Stomach (tissue), 9 donors: ENCODE data around the gene TMEM141. TPM values are rescaled to one million over a fixed set of nuclear protein-coding genes. Genes with fewer than 3 reads are reported as not detected.

Experiments used
- DNase-seq, 2 donors: peaks; one replicate each; pipeline versions ENCODE4 v3.0.0 to v3.0.0-alpha.2; 2013 to 2019
- H3K27ac ChIP-seq, 5 donors: fragments of 200-600 bp in 4 of 5; sonication (generic) in 4 of 5; one replicate each; pipeline ENCODE4 v1.5.1; 2013 to 2019; ENCODE audit warnings: mild to moderate bottlenecking in 1 of 5, moderate library complexity in 1 of 5
- H3K27me3 ChIP-seq, 3 donors: fragments of 200-600 bp; sonication (generic); one replicate each; pipeline ENCODE4 v1.5.1; 2017 to 2019; ENCODE audit warnings: mixed run types in 1 of 3
- H3K36me3 ChIP-seq, 4 donors: fragments of 200-600 bp; sonication (generic); 1 replicate in 3 of 4; 2 replicates in 1 of 4; pipeline ENCODE4 v1.5.1; 2016 to 2019
- H3K4me1 ChIP-seq, 4 donors: fragments of 200-600 bp; sonication (generic); one replicate each; pipeline ENCODE4 v1.5.1; 2016 to 2019
- H3K4me3 ChIP-seq, 4 donors: fragments of 200-600 bp; sonication (generic) in 3 of 4; one replicate each; pipeline ENCODE4 v1.5.1; 2016 to 2019; ENCODE audit warnings: mild to moderate bottlenecking in 1 of 4
- H3K9me3 ChIP-seq, 4 donors: fragments of 200-600 bp; sonication (generic); one replicate each; pipeline ENCODE4 v1.5.1; 2016 to 2019
- EP300 ChIP-seq: sonication (generic); formaldehyde crosslinking; IDR thresholded peaks from one replicate; pipeline ENCODE4 v1.6.1; 2017; ENCODE audit warnings: antibody characterized with exemption
- POLR2A ChIP-seq, 4 donors: fragments of 450-650 bp; IDR thresholded peaks; one replicate each; pipeline ENCODE4 v1.6.1; 2016; ENCODE audit warnings: antibody characterized with exemption in 4 of 4, control low read depth in 2 of 4, mild to moderate bottlenecking in 1 of 4, moderate library complexity in 1 of 4
- POLR2AphosphoS5 ChIP-seq, 3 donors: sonication (generic); formaldehyde crosslinking; IDR thresholded peaks; one replicate each; pipeline ENCODE4 v1.6.1; 2016; ENCODE audit warnings: antibody characterized with exemption in 3 of 3
- WGBS, 5 donors: extraction: QIAGEN DNeasy Blood & Tissue Kit in 3 of 5; methylation state at CpG; one replicate each; pipeline versions ENCODE4 v1.1.5 to v1.1.7; 2013 to 2018; 5-methylcytosine and 5-hydroxymethylcytosine counted together
- intact Hi-C: fragments of 100-400 bp; cut with DNase I; formaldehyde crosslinking; loops from one replicate; pipeline ENCODE4 v1.15.1; 2023; ENCODE audit warnings: low total_unique reads
- polyA plus RNA-seq, 3 donors: library from polyadenylated mRNA; stranded (reverse); fragments of 200-250 nt; gene quantifications; one replicate each; pipeline ENCODE4 v1.2.3, GENCODE V29; 2013
- total RNA-seq, 5 donors: library from RNA; depleted of rRNA; stranded (reverse); fragments of >200 nt; gene quantifications; one replicate each; pipeline versions ENCODE4 v1.1.0 to v1.2.3, GENCODE V29; 2014 to 2016
- TF ChIP-seq, protein P1 (sequence below), 7 experiments: fragments of 450-650 bp in 4 of 7; fragments of 200-600 bp in 3 of 7; sonication (generic) in 3 of 7; IDR thresholded peaks; one replicate each; pipeline ENCODE4 v1.5.1; 2016 to 2019; ENCODE audit warnings: antibody characterized with exemption in 7 of 7, control low read depth in 2 of 7, mild to moderate bottlenecking in 1 of 7
- donor health status: healthy with polysubstance abuse.
- donor health status: Bipolar disorder and iron deficiency.
- donor health status: healthy.

TMEM141 gene
- total and polyA plus RNA-seq, 8 donors: 11.1 to 219 (median 103) TPM

DNA sequence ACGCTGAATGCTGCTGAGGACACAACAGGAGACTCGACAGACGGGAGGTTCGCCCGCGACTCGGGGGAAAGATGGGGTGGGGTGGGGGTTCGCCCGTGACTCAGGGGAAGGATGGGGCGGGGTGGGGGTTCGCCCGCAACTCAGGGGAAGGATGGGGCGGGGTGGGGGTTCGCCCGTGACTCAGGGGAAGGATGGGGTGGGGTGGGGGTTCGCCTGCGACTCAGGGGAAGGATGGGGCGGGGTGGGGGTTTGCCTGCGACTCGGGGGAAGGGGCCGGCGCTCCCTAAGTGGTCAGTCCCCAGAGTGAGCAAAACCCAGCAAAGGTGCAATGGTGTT lies 45.0 kb upstream of the TMEM141 start:
- peaks cover 16 to 36% (median 24%) of the 10 kb centered on the region in 4 donors for H3K4me1 ChIP-seq
- TF ChIP-seq, protein P1, sequence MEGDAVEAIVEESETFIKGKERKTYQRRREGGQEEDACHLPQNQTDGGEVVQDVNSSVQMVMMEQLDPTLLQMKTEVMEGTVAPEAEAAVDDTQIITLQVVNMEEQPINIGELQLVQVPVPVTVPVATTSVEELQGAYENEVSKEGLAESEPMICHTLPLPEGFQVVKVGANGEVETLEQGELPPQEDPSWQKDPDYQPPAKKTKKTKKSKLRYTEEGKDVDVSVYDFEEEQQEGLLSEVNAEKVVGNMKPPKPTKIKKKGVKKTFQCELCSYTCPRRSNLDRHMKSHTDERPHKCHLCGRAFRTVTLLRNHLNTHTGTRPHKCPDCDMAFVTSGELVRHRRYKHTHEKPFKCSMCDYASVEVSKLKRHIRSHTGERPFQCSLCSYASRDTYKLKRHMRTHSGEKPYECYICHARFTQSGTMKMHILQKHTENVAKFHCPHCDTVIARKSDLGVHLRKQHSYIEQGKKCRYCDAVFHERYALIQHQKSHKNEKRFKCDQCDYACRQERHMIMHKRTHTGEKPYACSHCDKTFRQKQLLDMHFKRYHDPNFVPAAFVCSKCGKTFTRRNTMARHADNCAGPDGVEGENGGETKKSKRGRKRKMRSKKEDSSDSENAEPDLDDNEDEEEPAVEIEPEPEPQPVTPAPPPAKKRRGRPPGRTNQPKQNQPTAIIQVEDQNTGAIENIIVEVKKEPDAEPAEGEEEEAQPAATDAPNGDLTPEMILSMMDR (IDR thresholded peaks at IDR 0.05): no peak
- TF ChIP-seq POLR2AphosphoS5 (IDR thresholded peaks at IDR 0.05) (no peak), POLR2A (IDR thresholded peaks at IDR 0.05) (no peak), EP300 (no peak)
- no peak overlapping the region for H3K27ac ChIP-seq
- no peak overlapping the region for H3K4me3 ChIP-seq
- intact Hi-C loops: no loop called here
- peaks cover 3 to 47% (median 27%) of the 10 kb centered on the region in 3 donors for H3K27me3 ChIP-seq
- H3K9me3 ChIP-seq: peaks cover 0 to 1% (median under 1%) of the 10 kb centered on the region in 4 donors
- WGBS, 5 donors: 65 to 81% (median 76%) methylated on average over 10 to 22 of the region's 22 CpGs
- no peaks in the 10 kb centered on the region for H3K36me3 ChIP-seq
- DNase-seq: no peak

DNA sequence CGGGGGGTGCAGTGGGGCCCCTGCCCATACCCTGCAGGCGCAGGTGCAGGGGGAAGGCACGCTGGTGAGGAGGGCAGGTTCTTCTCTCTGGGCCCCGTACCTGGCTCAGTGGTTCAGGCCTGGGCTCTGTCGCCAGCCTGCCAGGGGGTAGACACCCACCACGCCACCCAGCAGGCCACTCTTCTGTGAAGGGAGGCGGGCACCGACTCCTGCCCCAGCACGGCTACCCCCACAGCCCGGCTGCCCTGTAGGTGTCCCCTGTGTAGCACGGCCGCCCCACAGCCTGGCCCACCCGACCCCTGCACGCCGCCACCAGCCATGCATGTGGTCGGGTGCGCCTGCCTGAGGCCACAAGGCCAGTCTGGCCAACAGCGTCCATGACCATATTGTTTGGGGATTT lies 44.5 kb upstream of the TMEM141 start:
- intact Hi-C loops: no loop called here
- Histone ChIP-seq H3K27me3 (peaks cover 3 to 42% (median 22%) of the 10 kb centered on the region in 3 donors), H3K4me3 (no peak overlapping the region), H3K36me3 (no peaks in the 10 kb centered on the region), H3K4me1 (peaks cover 11 to 31% (median 19%) of the 10 kb centered on the region in 4 donors), H3K27ac (no peak overlapping the region), H3K9me3 (peaks cover 0 to 5% (median 5%) of the 10 kb centered on the region in 4 donors)
- no peak for TF ChIP-seq POLR2AphosphoS5 (IDR thresholded peaks at IDR 0.05)
- no peak for TF ChIP-seq POLR2A (IDR thresholded peaks at IDR 0.05)
- TF ChIP-seq, protein P1 (IDR thresholded peaks at IDR 0.05): no peak
- no peak for TF ChIP-seq EP300
- no peak for DNase-seq
- WGBS, 5 donors: 88 to 94% (median 92%) methylated on average over 3 to 18 of the region's 18 CpGs

DNA sequence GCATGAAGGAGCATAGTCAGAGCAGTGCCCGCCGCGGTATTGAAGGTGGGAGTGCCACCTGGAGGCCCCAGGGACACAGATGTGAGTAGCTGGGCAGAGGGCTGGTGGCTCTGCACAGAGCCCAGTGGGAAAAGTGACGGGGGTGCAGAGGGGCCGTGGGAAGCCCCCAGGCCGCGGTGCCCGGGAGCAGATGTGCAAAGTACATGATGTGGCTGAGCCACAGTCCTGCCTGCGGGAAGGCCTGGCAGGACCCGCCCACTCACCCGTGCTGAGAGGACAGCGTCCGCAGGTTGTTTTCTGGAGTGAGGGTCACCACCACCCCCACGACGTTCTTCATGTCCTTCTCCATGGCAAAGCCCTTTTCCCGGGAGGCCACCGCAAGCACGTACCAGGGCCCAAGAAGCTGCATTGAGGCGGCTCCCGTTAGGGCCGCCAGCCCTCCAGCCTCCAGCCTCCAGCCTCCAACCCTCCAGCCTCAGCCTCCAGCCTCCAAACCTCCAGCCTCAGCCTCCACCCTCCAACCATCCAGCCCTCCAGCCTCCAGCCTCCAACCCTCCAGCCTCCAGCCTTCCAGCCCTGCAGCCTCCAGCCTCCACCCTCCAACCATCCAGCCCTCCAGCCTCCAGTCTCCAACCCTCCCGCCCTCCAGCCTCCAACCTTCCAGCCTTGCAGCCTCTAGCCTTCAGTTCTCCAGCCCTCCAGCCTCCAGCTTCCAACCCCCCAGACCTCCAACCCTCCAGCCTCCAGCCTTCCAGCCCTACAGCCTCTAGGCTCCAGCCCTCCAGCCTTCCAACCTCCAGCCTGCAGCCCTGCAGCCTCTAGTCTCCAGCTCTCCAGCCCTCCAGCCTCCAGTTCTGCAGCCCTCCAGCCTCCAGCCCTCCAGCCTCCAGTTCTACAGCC lies 43.7 kb upstream of the TMEM141 start:
- Histone ChIP-seq H3K36me3 (no peaks in the 10 kb centered on the region), H3K9me3 (peaks cover 0 to 13% (median 7%) of the 10 kb centered on the region in 4 donors), H3K4me3 (no peak overlapping the region), H3K27me3 (peaks cover 2 to 34% (median 15%) of the 10 kb centered on the region in 3 donors), H3K4me1 (peaks cover 3 to 23% (median 11%) of the 10 kb centered on the region in 4 donors), H3K27ac (no peak overlapping the region)
- intact Hi-C loops: no loop called here
- TF ChIP-seq POLR2AphosphoS5 (IDR thresholded peaks at IDR 0.05): no peak
- TF ChIP-seq, protein P1 (IDR thresholded peaks at IDR 0.05): no peak
- no peak for TF ChIP-seq POLR2A (IDR thresholded peaks at IDR 0.05)
- no peak for TF ChIP-seq EP300
- WGBS, 5 donors: 86 to 91% (median 88%) methylated on average over 21 to 22 of the region's 22 CpGs
- DNase-seq: no peak

GRCh38 chr9:136748201-136748600 lies 42.9 kb upstream of the TMEM141 start, which contains the start of gene LCN6:
Gene LCN6, minus strand, starts transcription at chr9:136748525. Its CDS starts 42 bp downstream, at chr9:136748483.
- 45 to 77% (median 74%) methylated on average over 7 to 8 of the region's 8 CpGs for WGBS, 5 donors
- intact Hi-C loops: no loop called here
- peaks cover 0 to 15% (median 3%) of the 10 kb centered on the region in 4 donors for H3K4me1 ChIP-seq
- peak within 1 kb of the TSS in 3 of 5 donors; percentile 8 to 46 (median 23) for H3K27ac ChIP-seq
- peaks cover 0 to 13% (median 9%) of the 10 kb centered on the region in 4 donors for H3K9me3 ChIP-seq
- no peaks in the 10 kb centered on the region for H3K36me3 ChIP-seq
- H3K27me3 ChIP-seq: peaks cover 0 to 26% (median 7%) of the 10 kb centered on the region in 3 donors
- DNase-seq: no peak
- TF ChIP-seq EP300 (no peak), POLR2A (IDR thresholded peaks at IDR 0.05) (no peak), POLR2AphosphoS5 (IDR thresholded peaks at IDR 0.05) (no peak)
- TF ChIP-seq, protein P1 (IDR thresholded peaks at IDR 0.05): no peak
- no peak within 1 kb of the TSS for H3K4me3 ChIP-seq
